Mesenchymal stem cell (in vitro differentiated cells and primary cell): Measurements from ENCODE around the gene MAP9.

Experiments used
- DNase-seq: peaks from one replicate; pipeline ENCODE4 v3.0.0-alpha.2; 2013
- H2AFZ ChIP-seq: one replicate; pipeline ENCODE4 v1.6.1; 2013; ENCODE audit warnings: low read depth, mild to moderate bottlenecking, control low read depth, inconsistent platforms, low read length, moderate library complexity
- H2AK5ac ChIP-seq: 2 replicates; pipeline ENCODE4 v1.6.1; 2013; ENCODE audit warnings: low read length, moderate library complexity, mild to moderate bottlenecking, inconsistent platforms; ENCODE audit not compliant: severe bottlenecking
- H2BK120ac ChIP-seq: one replicate; pipeline ENCODE4 v1.6.1; 2013; ENCODE audit warnings: low read depth, mild to moderate bottlenecking, inconsistent platforms, low read length, moderate library complexity
- H2BK12ac ChIP-seq, 2 experiments: one replicate each; pipeline ENCODE4 v1.6.1; 2013; ENCODE audit warnings: inconsistent platforms in 2 of 2, low read length in 2 of 2, mild to moderate bottlenecking in 2 of 2, moderate library complexity in 2 of 2, control low read depth in 1 of 2
- H2BK15ac ChIP-seq: one replicate; pipeline ENCODE4 v1.6.1; 2013; ENCODE audit warnings: mild to moderate bottlenecking, low read depth, inconsistent platforms; ENCODE audit not compliant: poor library complexity, severe bottlenecking
- H2BK5ac ChIP-seq: 2 replicates; pipeline ENCODE4 v1.6.1; 2013; ENCODE audit warnings: low read depth, mild to moderate bottlenecking, low read length, control low read depth, inconsistent platforms; ENCODE audit not compliant: poor library complexity, severe bottlenecking
- H3K14ac ChIP-seq, 2 experiments: one replicate each; pipeline ENCODE4 v1.6.1; 2013; ENCODE audit warnings: inconsistent platforms in 2 of 2, low read length in 2 of 2, control low read depth in 1 of 2, mild to moderate bottlenecking in 1 of 2, moderate library complexity in 1 of 2
- H3K18ac ChIP-seq, 2 experiments: one replicate each; pipeline ENCODE4 v1.6.1; 2013; ENCODE audit warnings: inconsistent platforms in 2 of 2, low read length in 2 of 2, control low read depth in 1 of 2, low read depth in 1 of 2, mild to moderate bottlenecking in 1 of 2
- H3K23ac ChIP-seq, 2 experiments: one replicate each; pipeline ENCODE4 v1.6.1; 2013; ENCODE audit warnings: inconsistent platforms in 2 of 2, low read length in 2 of 2, mild to moderate bottlenecking in 2 of 2, moderate library complexity in 2 of 2, control low read depth in 1 of 2
- H3K27ac ChIP-seq: 2 replicates; pipeline ENCODE4 v1.5.1; 2013; ENCODE audit warnings: mild to moderate bottlenecking, moderate library complexity, low read length, control low read depth, inconsistent platforms; ENCODE audit not compliant: poor library complexity, severe bottlenecking
- H3K27me3 ChIP-seq, 2 experiments: 2 replicates each; pipeline versions ENCODE4 v1.6.1 to v1.7.0; 2013; ENCODE audit warnings: low read length in 2 of 2, mild to moderate bottlenecking in 2 of 2, moderate library complexity in 2 of 2, control low read depth in 1 of 2, inconsistent platforms in 1 of 2; ENCODE audit not compliant: control insufficient read depth in 1 of 2, insufficient read depth in 1 of 2
- H3K36me3 ChIP-seq, 2 experiments: 2 replicates each; pipeline versions ENCODE4 v1.6.1 to v1.7.0; 2013; ENCODE audit warnings: low read length in 2 of 2, control low read depth in 1 of 2, inconsistent platforms in 1 of 2, low read depth in 1 of 2, mild to moderate bottlenecking in 1 of 2; ENCODE audit not compliant: insufficient read depth in 2 of 2, control insufficient read depth in 1 of 2
- H3K4ac ChIP-seq, 2 experiments: one replicate each; pipeline ENCODE4 v1.6.1; 2013; ENCODE audit warnings: inconsistent platforms in 2 of 2, low read length in 2 of 2, mild to moderate bottlenecking in 2 of 2, moderate library complexity in 2 of 2, control low read depth in 1 of 2, low read depth in 1 of 2
- H3K4me1 ChIP-seq: 2 replicates; pipeline ENCODE4 v1.6.1; 2013; ENCODE audit warnings: low read depth, low read length, control low read depth; ENCODE audit not compliant: control insufficient read depth, insufficient read depth
- H3K4me2 ChIP-seq: 2 replicates; pipeline ENCODE4 v1.6.1; 2013; ENCODE audit warnings: low read length, mild to moderate bottlenecking, inconsistent platforms; ENCODE audit not compliant: poor library complexity, severe bottlenecking
- H3K4me3 ChIP-seq, 2 experiments: 2 replicates each; pipeline versions ENCODE4 v1.5.1 to v1.7.0; 2013; ENCODE audit warnings: low read length in 2 of 2, mild to moderate bottlenecking in 2 of 2, control low read depth in 1 of 2, low read depth in 1 of 2; ENCODE audit not compliant: insufficient read depth in 1 of 2
- H3K79me1 ChIP-seq: replicated peaks from 2 replicates; pipeline ENCODE4 v1.6.1; 2013; ENCODE audit warnings: mild to moderate bottlenecking, control low read depth, low read length, inconsistent platforms; ENCODE audit not compliant: poor library complexity, severe bottlenecking
- H3K9ac ChIP-seq: 2 replicates; pipeline ENCODE4 v1.7.0; 2013; ENCODE audit warnings: mild to moderate bottlenecking, low read length, moderate library complexity
- H3K9me3 ChIP-seq: 2 replicates; pipeline ENCODE4 v1.7.0; 2013; ENCODE audit warnings: mild to moderate bottlenecking, low read length; ENCODE audit not compliant: control insufficient read depth
- H4K8ac ChIP-seq: one replicate; pipeline ENCODE4 v1.6.1; 2013; ENCODE audit warnings: inconsistent platforms, mild to moderate bottlenecking, low read length, moderate library complexity
- H4K91ac ChIP-seq: one replicate; pipeline ENCODE4 v1.6.1; 2013; ENCODE audit warnings: mild to moderate bottlenecking, low read length, inconsistent platforms
- WGBS: methylation state at CpG from one replicate; pipeline ENCODE4 v1.1.7; 2013; ENCODE audit warnings: mixed read lengths; 5-methylcytosine and 5-hydroxymethylcytosine counted together

Gene MAP9

GRCh38 chr4:155388162-155388561, 11.4 kb upstream of the MAP9 start:
- Histone ChIP-seq H3K27ac (no peak overlapping the region), H3K9ac (no peak overlapping the region), H4K91ac (no peak overlapping the region), H3K4me2 (no peak overlapping the region), H2BK15ac (no peak overlapping the region), H2BK5ac (no peak overlapping the region), H3K18ac (no peak overlapping the region), H3K27me3 (no peaks in the 10 kb centered on the region), H2AK5ac (no peak overlapping the region), H3K4me1 (peaks cover 3% of the 10 kb centered on the region), H3K4ac (no peak overlapping the region), H4K8ac (no peak overlapping the region), H3K14ac (peak overlapping the region in 1 of 2 experiments; percentile 84), H2BK12ac (no peak overlapping the region), H3K79me1 (no peaks in the 10 kb centered on the region), H2BK120ac (no peak overlapping the region), H3K36me3 (no peaks in the 10 kb centered on the region), H2AFZ (no peak overlapping the region), H3K4me3 (no peak overlapping the region), H3K9me3 (no peaks in the 10 kb centered on the region), H3K23ac (no peak overlapping the region)
- DNase-seq = no peak
- WGBS = 98% methylated on average over 5 of the region's 5 CpGs

DNA sequence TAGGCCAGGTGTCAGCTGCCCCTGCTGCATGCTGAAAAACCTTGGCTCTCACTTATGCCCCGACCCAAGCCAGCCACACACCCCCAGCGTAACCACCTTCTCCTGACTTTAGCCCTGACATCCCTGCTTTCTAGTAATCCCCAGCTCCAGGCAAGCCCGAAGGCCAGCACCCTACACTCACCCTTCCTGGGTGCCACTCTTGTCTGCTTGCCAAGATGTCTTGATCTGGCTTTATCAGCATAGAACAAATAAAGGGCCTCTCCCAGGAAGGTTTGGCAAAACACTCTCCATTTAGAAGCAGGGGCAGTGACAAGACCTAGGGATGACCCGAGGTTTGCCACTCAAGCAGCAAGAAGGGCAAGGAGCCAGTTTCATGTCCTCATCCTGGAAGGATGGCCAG, 6.8 kb upstream of the MAP9 start:
- Histone ChIP-seq H4K8ac (no peak overlapping the region), H2BK5ac (no peak overlapping the region), H2BK120ac (no peak overlapping the region), H2BK15ac (no peak overlapping the region), H3K4me2 (no peak overlapping the region), H2AK5ac (no peak overlapping the region), H2BK12ac (no peak overlapping the region), H3K18ac (no peak overlapping the region), H3K79me1 (no peaks in the 10 kb centered on the region), H3K9me3 (no peaks in the 10 kb centered on the region), H3K36me3 (no peaks in the 10 kb centered on the region), H3K4me3 (no peak overlapping the region), H3K9ac (no peak overlapping the region), H3K4ac (no peak overlapping the region), H3K23ac (no peak overlapping the region), H3K14ac (no peak overlapping the region), H3K4me1 (no peaks in the 10 kb centered on the region), H4K91ac (no peak overlapping the region), H3K27ac (no peak overlapping the region), H3K27me3 (no peaks in the 10 kb centered on the region), H2AFZ (no peak overlapping the region)
- 77% methylated on average over 4 of the region's 4 CpGs for WGBS
- DNase-seq = no peak

DNA sequence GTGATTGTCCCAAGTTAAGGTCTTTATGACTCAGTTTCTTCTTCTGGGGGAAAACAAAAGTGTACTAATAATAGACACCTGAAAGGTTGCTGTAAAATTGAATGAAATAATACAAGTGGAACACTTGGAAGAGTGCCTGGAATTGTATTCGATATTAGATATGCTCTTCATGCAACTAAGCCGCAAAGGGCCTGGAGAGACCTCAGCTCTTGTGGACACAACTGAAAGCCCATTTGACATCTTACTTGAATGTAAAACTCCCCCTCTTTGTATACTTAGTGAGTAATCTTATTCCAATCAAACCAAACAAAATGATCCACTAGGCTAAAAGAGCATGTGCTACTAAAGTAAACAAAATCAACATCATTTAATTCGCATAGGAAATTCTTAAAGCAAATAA, 511 bp upstream of the MAP9 start:
- no peak overlapping the region for H3K4ac ChIP-seq
- H3K14ac ChIP-seq = no peak overlapping the region
- H3K36me3 ChIP-seq = peaks cover 0 to 9% of the 10 kb centered on the region in 2 experiments
- H3K4me1 ChIP-seq = no peaks in the 10 kb centered on the region
- H3K27me3 ChIP-seq = no peaks in the 10 kb centered on the region
- peak overlapping the region in 1 of 2 experiments; percentile 94 for H3K4me3 ChIP-seq
- no peak overlapping the region for H4K8ac ChIP-seq
- H3K9ac ChIP-seq = peak overlapping the region; percentile 97
- H3K79me1 ChIP-seq = peaks cover 5% of the 10 kb centered on the region
- no peak overlapping the region for H2BK15ac ChIP-seq
- H3K27ac ChIP-seq = no peak overlapping the region
- H2BK5ac ChIP-seq = no peak overlapping the region
- H2AFZ ChIP-seq = no peak overlapping the region
- peak; percentile 22 for DNase-seq
- H2BK120ac ChIP-seq = no peak overlapping the region
- H3K4me2 ChIP-seq = no peak overlapping the region
- no peak overlapping the region for H2AK5ac ChIP-seq
- no peak overlapping the region for H2BK12ac ChIP-seq
- H3K9me3 ChIP-seq = no peaks in the 10 kb centered on the region
- H4K91ac ChIP-seq = no peak overlapping the region
- H3K23ac ChIP-seq = no peak overlapping the region
- H3K18ac ChIP-seq = no peak overlapping the region
- WGBS = 92% methylated on average over 2 of the region's 3 CpGs

DNA sequence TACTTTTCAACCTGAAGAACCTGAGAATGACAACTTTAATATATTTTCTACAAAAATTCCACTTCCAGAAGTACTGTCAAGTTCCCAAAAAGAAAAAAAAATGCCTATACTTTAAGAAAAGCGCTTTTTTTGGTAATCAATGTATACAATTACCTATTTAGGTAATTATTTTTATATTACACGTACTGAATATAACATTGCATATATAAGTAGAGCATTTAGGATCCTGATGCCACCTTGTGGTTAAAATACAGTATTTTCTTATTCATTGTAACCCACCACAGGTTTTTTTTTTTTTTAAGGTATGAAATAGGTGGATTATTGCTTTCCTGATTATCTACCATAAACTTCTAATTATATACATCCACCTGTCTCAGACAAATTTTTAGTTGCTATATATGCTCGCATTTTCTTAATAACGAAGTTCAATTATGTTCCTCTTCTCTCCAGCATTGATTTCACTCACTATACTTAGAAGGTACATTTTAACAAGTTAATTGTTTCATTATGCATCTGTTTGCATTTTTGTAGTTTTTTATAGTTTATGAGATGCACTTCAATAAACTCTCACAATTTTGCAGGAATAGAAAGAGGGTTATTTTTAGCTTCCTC, 5.2 kb downstream of the MAP9 start:
- H3K9ac ChIP-seq = no peak overlapping the region
- no peak overlapping the region for H2BK15ac ChIP-seq
- peak; percentile 47 for DNase-seq
- H3K14ac ChIP-seq = no peak overlapping the region
- no peaks in the 10 kb centered on the region for H3K4me1 ChIP-seq
- H2BK5ac ChIP-seq = no peak overlapping the region
- H2AK5ac ChIP-seq = no peak overlapping the region
- H2AFZ ChIP-seq = no peak overlapping the region
- no peak overlapping the region for H3K18ac ChIP-seq
- no peak overlapping the region for H4K8ac ChIP-seq
- no peak overlapping the region for H3K23ac ChIP-seq
- no peaks in the 10 kb centered on the region for H3K27me3 ChIP-seq
- no peak overlapping the region for H3K4ac ChIP-seq
- H3K4me2 ChIP-seq = no peak overlapping the region
- no peak overlapping the region for H3K27ac ChIP-seq
- no peaks in the 10 kb centered on the region for H3K9me3 ChIP-seq
- no peak overlapping the region for H2BK120ac ChIP-seq
- H4K91ac ChIP-seq = no peak overlapping the region
- H3K4me3 ChIP-seq = no peak overlapping the region
- no CpG with 5 or more reads among the region's 4 CpGs for WGBS
- peaks cover 10% of the 10 kb centered on the region for H3K79me1 ChIP-seq
- H2BK12ac ChIP-seq = no peak overlapping the region
- H3K36me3 ChIP-seq = peaks cover 4 to 27% of the 10 kb centered on the region in 2 experiments
